GM21447 (cell line): ENCODE data around the gene OR8B8.
"Not testable (repeated sequence)": the region's sequence is repeated elsewhere in the genome, so short reads cannot be mapped to it uniquely, and the experiment has no call there.

Experiments
- ATAC-seq: cut with Tn5 transposase; IDR thresholded peaks from one replicate; pipeline ENCODE4 v1.9.1; 2021; ENCODE audit not compliant: unreplicated experiment

The OR8B8 gene

GRCh38 chr11:124441519-124441918, 4.0 kb downstream of the OR8B8 start:
- ATAC-seq: no peak

- ATAC-seq: no peak
Measured at GRCh38 chr11:124441081-124441480, 4.4 kb downstream of the OR8B8 start.

- no peak for ATAC-seq
Measured at GRCh38 chr11:124440608-124441007, 4.9 kb downstream of the OR8B8 start.

GRCh38 chr11:124434699-124435098, 10.8 kb downstream of the OR8B8 start:
- no peak for ATAC-seq

GRCh38 chr11:124429599-124429998, 15.9 kb downstream of the OR8B8 start:
- ATAC-seq: no peak

GRCh38 chr11:124424384-124424921, 21.0 kb downstream of the OR8B8 start, which contains the start of gene OR8B4:
OR8B4 (minus strand) TSS chr11:124424871; CDS start chr11:124424871, 0 bp downstream.
- no peak for ATAC-seq

GRCh38 chr11:124421043-124421442, 24.5 kb downstream of the OR8B8 start:
- ATAC-seq: no peak

- ATAC-seq: no peak
Measured at GRCh38 chr11:124415356-124415923, 30.1 kb downstream of the OR8B8 start.

GRCh38 chr11:124409906-124410305, 35.6 kb downstream of the OR8B8 start:
- ATAC-seq: no peak

- ATAC-seq: no peak
Measured at GRCh38 chr11:124405581-124405980, 39.9 kb downstream of the OR8B8 start.

- not testable (repeated sequence) for ATAC-seq
Measured at GRCh38 chr11:124403186-124403585, 42.3 kb downstream of the OR8B8 start.

GRCh38 chr11:124402326-124402922, 43.1 kb downstream of the OR8B8 start:
- peak; percentile 87 for ATAC-seq

- no peak for ATAC-seq
Measured at GRCh38 chr11:124398924-124399323, 46.6 kb downstream of the OR8B8 start, which contains the start of gene OR8B3. OR8B3 (minus strand) TSS chr11:124399024; CDS start chr11:124397351, 1,673 bp downstream.

GRCh38 chr11:124396847-124397246, 48.6 kb downstream of the OR8B8 start:
- ATAC-seq: not testable (repeated sequence)

- ATAC-seq: no peak
Measured at GRCh38 chr11:124394408-124394807, 51.1 kb downstream of the OR8B8 start.
